DOHH2 (cell line): Measurements from ENCODE around the gene CARD14.

ENCODE experiments used
- EZH2phosphoT487 ChIP-seq: fragments of 200-600 bp; sonication (generic); IDR thresholded peaks from 2 replicates; pipeline ENCODE4 v1.6.1; 2017; ENCODE audit warnings: borderline replicate concordance, mild to moderate bottlenecking, antibody characterized with exemption, low read length, moderate library complexity, mixed read lengths
- TF ChIP-seq, protein P1 (sequence below): fragments of 200-600 bp; sonication (generic); IDR thresholded peaks from one replicate; pipeline ENCODE4 v1.5.1; 2014; ENCODE audit warnings: antibody characterized with exemption, mild to moderate bottlenecking, low read depth, low read length; ENCODE audit not compliant: poor library complexity, severe bottlenecking

DNA sequence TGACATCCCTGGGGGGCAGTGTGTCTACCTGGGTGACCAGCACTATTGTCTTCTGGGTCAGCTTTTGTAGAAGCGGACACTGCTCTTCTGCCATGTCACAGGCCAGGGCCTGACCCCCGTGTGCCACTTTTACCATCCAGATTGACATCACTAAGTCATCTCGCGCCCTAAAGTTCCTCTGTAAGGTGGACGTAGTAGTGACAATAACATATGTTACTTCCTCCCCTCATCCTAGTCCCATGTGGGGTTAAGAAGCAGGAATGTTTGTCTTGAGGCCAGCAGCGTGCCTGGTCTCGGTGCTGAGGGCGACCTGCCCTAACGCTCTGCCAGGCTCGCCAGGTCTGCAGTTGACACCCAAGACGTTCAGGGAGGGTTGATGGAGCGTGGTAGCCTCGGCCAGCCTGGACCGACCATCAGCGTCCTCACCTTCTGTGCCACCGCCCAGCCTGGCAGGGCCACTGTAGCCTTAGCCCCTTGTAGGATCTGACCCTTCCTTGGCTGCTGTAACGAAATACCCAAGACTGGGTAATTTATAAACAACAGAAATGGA, 47.7 kb upstream of the CARD14 start:
- TF ChIP-seq, protein P1, sequence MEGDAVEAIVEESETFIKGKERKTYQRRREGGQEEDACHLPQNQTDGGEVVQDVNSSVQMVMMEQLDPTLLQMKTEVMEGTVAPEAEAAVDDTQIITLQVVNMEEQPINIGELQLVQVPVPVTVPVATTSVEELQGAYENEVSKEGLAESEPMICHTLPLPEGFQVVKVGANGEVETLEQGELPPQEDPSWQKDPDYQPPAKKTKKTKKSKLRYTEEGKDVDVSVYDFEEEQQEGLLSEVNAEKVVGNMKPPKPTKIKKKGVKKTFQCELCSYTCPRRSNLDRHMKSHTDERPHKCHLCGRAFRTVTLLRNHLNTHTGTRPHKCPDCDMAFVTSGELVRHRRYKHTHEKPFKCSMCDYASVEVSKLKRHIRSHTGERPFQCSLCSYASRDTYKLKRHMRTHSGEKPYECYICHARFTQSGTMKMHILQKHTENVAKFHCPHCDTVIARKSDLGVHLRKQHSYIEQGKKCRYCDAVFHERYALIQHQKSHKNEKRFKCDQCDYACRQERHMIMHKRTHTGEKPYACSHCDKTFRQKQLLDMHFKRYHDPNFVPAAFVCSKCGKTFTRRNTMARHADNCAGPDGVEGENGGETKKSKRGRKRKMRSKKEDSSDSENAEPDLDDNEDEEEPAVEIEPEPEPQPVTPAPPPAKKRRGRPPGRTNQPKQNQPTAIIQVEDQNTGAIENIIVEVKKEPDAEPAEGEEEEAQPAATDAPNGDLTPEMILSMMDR = no peak
- no peak for TF ChIP-seq EZH2phosphoT487
